Posterior vena cava (tissue), 2 donors: ENCODE data around the gene DGUOK. TPM values are rescaled to one million over a fixed set of nuclear protein-coding genes. Genes with fewer than 3 reads are reported as not detected.

Experiments
- DNase-seq: peaks from one replicate; pipeline ENCODE4 v3.0.0-alpha.2; 2020; ENCODE audit warnings: low spot score
- intact Hi-C, 2 donors: fragments of 100-400 bp; cut with DNase I; formaldehyde crosslinking; loops; one replicate each; pipeline versions ENCODE4 v1.14.1 to v1.14.2; 2022 to 2023
- total RNA-seq, 2 donors: library from RNA; stranded (reverse); fragmentation: NEBNext Ultra II Directional; extraction: Animal tissue kit (Norgen Biotek cat#: 25700); gene quantifications; one replicate each; pipeline ENCODE4 v1.2.1, GENCODE V29; 2021
- donor health status: DM: yes; HTN: yes; CAD: no.
- donor health status: DM: yes; HTN: yes; CAD: no.

The DGUOK gene
- total RNA-seq, 2 donors from 2014 or later = 36.1 to 41.9 TPM

DNA sequence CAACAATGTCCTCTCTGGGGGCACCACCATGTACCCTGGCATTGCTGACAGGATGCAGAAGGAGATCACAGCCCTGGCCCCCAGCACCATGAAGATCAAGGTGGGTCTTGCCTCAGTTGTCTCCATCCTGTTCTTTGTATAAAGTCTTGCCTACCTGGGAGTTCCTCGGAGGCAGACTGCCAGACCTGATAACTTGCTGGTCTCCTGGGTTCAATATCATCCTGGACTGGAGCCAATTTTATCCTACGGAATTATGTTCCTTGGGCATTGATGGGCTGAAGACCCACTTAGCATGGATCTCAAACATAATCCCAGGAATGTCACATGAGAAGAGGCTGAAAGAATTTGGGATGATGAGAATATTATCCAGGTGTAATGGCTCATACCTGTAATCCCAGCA, 10.0 kb upstream of the DGUOK start:
- DNase-seq = no peak

DNA sequence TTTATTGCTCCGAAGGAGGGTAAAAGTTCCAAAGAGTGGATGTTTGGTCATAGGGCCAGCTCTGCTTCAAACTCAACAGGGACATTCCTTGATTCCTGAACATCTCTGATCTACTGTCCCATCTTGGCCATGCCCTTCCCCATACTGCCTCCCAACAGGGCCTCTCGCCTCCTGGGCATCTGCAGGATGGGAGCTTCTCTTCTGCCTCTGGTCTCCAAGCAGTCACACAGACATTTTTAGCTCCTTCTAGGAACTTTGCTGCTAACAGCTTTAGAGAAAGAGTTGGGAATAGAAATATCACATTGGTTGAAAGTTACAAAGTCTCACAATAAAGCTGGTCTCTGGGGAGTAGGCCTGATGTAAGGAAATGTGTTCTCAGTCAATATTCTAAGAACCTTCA, 9.4 kb upstream of the DGUOK start:
- intact Hi-C loops = no loop called here
- DNase-seq = no peak

More for the DNA sequence above, 10.0 kb upstream of the DGUOK start:
- intact Hi-C loops = no loop called here

DNA sequence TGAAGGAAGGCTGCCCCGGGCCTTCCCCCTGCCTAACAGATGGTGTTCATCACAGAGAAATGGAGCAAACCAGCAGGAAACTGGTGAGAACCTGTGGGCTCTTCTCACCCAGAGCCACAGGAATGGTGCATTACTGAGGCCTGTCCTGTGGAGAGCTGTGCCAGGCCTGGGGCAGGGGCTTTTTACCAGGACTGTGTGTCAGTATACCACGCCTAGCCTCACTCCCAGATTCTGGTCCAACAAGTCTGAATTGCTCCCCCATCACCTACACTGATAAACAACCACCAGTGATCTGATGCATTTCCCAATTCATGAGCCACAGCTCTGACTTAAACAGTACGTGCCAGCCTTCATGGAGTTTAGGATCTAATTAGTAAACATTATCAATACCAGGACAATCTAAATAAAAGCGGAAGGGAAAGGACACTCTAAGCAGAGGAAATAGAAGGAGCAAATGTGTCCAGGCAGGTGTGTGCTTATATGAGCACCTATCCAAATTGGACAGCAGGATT, 8.9 kb upstream of the DGUOK start:
- intact Hi-C loops = no loop called here
- no peak for DNase-seq

DNA sequence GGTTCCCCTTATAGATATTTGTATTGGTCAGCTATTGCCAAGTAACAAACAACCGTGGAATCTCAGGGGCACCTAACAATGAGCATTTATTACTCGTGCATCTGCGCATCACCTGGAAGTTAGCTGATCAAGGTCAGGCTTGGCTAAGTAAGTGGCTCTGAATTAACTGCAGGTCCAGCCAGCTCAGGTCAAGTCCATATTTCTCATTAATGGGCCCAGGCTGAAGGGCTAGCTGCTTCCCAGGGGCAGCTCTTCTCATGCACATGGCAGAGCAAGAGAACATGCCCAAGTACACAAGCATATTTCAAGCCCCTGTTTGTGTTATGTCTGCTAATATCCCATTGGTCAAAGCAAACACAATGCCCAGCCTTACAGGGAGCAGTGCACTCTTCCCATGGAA, 7.8 kb upstream of the DGUOK start:
- intact Hi-C loops = no loop called here
- DNase-seq = no peak

DNA sequence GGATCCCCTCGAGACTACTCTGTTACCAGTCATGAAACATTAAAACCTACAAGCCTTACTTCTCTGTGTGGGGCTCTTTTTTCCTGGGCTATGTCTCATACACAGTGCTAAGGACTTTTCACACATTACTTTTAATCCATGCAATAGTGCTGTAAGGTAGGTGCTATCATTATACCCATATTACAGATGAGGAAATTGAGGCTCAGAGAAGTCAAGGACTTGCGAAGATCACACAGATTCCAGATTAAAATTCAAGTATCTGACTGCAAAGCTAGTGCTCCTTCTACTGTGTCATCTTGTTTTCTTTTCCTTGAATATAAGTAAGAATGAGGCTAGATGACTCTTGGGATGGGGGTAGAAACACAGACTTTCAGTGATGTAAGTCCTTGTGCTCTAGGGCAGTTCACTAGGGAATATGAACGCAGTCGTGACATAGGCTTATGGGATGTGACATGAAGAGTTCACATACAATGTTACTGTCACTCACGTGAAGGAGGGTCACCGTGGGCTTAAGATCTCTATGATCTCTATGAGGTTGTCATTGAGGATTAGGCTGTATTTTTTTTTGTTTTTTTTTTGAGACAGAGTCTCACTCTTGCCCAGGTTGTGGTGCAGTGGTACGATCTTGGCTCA, 7.0 kb upstream of the DGUOK start:
- intact Hi-C loops = no loop called here
- no peak for DNase-seq

DNA sequence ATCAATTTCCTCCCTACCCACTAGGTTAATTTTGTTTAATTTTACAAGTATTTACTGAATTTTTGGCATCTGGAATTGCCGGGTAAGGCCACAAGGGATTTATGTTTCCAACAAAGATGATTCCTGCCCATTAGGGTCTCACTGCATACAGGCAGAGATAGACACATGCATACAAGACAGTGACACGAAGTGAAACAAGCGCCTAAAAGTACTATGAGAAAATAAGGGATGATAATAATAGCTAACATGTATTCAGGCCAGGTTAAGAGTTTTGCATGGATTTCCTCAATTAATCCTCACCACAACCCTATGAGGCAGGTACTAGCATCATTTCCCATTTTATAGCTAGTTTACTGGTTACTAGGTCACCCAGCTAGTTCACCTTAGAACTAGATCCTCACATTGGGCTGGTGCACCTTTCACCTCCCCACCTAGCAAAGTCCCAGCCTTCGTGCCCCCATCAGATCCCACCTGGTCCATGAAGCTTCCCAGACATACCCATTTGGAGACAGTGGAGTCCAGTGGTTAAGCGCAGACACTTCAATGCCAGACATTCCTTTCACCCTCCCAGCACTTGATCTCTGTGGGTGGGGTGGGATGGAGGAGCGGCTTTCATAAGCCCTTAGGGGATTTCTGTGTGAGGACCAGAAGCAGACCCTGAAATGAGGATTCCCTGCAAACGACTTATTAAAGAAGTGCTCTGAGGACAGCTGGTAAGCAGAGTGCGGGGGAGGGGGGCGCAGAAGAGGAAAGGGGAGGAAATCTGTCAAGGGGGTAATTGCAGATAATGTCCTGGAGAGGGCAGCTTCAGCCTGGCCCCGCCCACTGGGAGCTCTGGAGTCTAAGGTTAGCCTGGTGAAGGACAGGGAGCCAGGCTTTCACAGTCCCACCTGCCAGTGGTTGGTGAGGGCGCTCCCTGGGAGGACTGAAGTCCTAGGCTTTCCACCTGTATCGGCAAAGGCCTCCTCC, 5.8 kb upstream of the DGUOK start:
- intact Hi-C loops = no loop called here
- no peak for DNase-seq

DNA sequence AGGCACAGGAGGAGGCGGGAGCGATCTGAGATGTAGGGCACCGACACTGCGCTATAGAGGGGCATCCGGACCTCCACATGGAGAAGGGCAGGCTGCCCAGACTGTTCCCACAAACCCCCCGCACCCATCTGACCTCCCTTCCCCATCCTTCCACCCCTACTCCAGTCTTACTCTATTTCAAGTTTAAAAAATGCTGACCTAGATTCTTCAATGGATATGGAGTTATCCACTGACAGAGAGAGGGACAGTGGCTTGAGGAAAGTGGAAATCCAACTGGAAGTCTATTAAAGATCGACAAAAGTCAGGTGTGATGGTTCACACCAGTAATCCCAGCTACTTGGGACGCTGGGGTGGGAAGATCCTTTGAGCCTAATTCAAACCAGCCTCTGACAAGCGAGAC, 5.1 kb upstream of the DGUOK start:
- intact Hi-C loops = no loop called here

DNA sequence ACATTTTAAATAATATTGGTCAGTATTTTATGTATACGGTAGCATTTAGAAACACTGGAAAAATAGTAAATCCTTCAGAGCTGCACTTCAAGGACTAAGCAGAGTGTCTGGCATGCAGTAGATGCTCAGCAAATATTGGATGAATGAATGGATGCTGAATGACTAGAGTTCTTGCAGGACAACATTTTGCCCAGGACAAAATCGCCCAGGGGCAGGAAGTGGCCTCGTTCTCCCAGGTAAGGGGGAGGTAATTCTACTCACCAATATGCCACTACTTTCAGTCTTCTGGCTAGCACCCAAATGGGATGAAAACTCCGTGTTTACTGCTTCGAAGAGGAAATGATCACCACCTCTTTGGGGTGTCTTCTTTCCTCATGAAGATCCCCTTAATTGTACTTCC, 4.0 kb upstream of the DGUOK start:
- no peak for DNase-seq
- intact Hi-C loops = no loop called here

More for the DNA sequence above, 5.1 kb upstream of the DGUOK start:
- no peak for DNase-seq

DNA sequence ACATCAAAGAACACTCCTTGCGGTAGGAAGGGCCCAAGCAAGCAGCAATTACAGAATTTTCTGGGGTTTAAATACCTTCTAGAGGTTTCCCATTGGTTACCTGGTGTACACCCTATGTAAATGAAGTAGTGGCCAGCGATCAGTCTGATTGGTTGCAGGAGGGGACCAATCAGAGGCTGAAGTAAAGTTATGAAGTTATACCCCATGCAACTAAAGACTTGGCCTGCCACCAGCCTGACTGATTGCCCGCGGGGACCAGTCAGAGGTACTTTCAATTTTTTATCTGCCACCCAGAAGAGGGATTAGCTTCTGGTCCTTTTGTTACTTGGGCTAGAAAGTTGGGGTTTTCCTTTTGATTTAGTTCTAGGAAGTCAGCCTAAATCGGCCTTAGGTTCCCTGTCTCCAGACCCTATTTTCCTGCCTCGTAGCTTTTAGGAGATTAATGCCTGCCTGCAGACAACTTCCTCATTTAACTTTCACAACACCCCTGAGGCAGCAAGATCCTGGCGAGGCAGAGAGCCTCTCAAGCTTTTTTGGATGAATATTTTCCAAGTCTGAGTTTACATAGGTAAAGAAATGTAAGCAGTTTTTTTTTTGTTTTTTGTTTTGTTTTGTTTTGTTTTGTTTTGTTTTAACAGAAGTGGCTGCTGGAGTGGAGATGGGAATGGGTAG, 1.5 kb upstream of the DGUOK start:
- no peak for DNase-seq
- intact Hi-C loops = no loop called here

DNA sequence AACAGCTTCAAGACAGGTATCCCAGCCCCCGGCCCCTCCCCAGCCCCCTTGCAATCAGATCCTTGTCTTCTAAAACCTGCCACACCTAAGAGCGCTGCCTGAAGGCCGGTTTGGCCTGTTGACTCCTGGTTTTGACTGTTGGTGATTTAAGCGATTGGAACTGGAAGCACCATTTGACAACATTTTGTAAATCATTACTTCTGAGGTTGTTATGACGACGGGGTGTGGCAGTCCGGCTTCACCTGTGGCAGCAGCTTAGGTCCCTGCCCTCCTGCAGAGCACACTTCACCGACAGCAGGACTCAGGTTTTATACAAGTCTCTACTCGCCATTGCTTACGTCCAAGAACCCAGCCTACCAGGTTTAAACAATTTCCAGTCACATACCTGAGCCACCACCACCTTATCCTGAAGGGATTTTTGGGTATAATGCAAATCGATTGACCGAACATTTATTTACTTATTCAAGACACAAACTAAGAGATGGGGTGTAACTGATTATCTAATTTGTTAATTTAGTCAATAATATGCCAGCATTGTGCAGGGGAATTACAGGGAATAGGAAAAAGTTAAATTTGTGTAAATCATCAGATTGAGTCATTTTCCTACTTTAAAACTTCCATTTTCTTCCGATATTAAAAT, 707 bp upstream of the DGUOK start:
- DNase-seq = no peak
- intact Hi-C loops = no loop called here

DNA sequence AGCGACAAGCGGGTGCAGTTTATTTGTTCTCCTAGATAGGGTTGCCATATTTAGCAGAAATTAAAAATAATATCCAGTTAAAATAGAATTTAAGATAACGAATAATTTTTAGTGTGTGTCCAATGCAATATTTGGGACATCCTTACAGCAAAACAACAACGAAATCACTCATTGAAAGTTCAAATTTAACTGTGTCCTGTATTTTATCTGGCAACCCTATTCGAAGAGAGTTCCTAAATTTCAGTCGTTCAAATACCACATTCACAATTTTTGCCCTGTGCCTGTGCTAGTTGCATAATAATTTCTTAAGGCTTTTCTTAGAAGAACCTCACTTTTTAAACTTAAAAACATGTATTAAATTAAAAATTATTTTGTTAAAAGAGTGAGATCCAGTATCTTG, 664 bp downstream of the DGUOK start:
- no peak for DNase-seq
- intact Hi-C loops = no loop called here

DNA sequence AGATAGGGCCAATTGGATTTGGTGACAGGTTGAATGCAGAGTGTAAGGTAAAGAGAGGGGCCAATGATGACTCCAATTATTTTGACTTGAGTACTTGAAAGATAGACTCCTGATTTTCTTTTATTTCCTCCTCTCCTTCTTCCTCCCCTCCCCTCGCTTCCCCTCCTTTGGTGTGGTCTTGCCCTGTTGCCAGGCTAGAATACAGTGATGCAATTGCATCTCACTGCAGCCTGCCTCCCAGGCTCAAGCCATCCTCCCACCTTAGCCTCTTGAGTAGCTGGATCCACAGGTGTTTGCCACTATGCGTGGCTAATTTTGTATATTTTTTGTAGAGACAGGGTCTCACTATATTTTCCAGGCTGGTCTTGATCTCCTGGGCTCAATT, 2.3 kb downstream of the DGUOK start:
- no peak for DNase-seq
- intact Hi-C loops = no loop called here

DNA sequence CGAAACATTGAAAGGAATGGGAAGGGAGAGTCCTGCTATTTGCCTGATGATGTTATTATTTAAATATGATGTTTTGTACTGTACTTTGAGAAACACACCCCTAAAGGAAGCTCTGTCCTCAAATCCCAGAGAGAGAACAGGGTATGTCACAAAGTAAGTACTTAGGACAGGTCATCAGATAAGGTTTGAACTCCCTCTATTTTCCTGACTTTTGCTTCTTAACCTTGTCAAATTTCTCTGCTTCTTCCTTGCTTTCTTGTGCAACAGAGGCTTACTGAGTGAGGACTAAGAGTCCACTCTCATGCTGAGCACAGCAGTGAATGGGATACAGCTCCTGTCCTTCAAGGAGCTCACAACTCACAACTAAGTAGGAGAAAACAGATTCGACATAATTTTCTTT, 3.7 kb downstream of the DGUOK start:
- intact Hi-C loops = no loop called here
- DNase-seq = no peak

DNA sequence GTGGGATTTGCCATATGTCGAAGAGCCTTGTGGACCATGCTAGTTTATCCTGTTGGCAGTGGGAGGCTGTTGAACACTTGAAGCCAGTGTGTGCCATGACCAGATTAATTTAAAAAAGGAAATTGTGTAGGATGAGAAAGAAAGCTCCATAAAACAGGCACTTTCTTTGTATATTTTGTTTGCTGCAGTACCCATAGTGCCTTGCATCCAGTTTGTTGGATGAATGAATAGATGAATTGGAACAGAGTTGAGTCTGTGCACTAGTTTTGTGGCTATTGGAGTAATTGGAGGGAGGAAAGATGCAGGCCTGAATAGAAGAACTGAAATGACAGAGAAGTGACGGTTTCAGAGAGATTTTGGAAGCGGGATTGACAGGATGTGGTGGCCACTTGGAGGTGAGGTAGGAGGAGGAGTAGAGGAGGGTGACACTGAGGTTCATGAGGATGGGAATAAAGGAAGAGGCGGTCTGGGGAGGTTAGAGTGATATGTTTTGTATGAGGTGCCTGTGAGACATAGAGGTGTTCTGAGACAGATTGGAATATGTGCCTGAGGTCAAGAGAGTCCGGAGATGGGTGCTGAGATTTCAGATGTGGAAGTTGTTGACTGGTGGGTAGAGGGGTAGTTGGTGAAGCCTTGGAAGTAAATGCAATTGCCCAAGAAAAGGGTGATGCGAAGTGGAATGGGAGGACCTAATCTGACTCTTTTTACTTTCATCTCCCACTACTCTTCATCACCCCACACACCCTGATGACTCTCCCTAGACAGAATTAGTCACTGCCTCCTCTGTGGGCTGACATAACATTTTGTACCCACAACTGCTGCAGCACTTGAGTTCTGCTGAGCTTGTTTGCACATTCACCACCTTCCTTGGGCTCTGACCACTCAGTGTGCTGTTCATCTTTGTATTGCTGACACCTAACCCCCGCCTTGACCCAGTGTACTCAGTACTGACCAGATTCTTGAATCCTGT, 5.1 kb downstream of the DGUOK start:
- intact Hi-C loops = no loop called here
- no peak for DNase-seq

DNA sequence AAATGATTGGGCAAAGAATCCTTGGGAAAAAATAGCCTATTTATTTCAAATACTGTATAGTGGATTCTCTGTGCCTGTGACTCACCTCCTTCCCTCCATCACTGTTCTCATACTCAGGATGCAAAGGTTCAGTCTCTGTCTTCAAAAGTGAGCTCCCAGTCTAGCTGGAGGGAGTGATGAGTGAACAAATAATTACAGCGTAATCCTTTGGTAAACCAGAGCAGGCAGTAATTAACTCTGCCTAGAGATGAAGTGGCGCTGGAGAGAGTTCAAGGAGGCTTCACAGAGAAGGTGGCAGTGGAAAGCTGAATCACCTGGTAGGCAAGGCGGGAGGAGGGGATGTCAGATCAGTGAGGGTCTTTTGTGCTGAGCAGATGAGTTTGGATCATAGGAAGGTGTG, 6.5 kb downstream of the DGUOK start:
- DNase-seq = no peak
- intact Hi-C loops = no loop called here

DNA sequence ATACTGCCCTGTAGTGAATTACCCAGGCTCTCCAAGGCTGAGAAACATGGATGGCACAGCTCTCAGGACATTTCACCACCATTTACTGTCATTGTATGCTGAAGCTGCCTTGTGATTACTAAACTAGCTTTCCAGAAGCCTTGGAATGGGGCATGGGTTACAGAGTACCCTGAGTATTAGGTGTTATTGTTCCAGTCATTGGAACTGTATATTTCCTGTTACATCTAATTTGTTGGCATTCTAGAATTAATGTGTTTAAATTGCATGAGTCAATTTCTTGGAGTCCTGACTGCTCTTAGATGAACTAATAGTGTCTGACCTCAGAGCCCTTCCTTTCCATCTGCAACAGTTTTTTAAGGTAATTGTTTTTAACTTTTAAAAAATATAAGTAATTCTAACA, 9.0 kb downstream of the DGUOK start:
- no peak for DNase-seq
- intact Hi-C loops = no loop called here

DNA sequence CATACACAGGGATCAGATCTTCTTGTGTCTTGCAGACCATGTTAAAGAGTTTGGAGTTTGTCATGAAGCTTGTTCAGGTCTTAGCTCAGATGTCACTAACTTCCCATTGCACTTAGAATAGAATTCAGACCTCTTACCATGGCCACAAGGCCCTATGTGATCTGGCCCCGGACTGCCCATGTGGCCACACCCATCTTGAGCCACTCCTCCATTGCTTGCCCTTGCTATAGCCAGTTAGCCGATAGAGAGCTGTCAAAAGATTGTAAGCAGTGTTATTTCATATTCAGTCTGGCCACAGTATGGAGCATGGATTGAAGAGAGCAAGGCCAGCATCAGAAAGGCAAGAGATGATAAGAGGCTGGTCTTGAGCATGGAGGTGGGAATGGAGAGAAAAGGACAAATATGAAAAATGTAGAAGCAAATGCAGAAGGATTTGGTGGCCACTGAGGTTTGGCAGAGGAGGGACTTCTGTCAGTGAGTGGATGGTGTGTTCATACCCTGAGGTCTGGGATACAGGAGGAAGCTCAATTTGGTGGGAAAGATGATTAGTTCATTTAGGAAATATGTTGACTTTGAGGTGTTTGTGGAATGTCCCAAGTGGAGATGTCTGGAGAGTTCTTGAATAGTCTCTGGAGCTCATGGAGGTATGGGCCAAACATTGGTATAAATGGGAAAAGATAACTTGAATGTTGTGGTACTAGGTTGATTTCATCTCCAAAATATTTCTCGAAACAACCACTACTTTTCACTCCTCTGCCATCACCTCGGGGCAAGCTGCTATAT, 10.6 kb downstream of the DGUOK start:
- intact Hi-C loops = no loop called here
- no peak for DNase-seq

DNA sequence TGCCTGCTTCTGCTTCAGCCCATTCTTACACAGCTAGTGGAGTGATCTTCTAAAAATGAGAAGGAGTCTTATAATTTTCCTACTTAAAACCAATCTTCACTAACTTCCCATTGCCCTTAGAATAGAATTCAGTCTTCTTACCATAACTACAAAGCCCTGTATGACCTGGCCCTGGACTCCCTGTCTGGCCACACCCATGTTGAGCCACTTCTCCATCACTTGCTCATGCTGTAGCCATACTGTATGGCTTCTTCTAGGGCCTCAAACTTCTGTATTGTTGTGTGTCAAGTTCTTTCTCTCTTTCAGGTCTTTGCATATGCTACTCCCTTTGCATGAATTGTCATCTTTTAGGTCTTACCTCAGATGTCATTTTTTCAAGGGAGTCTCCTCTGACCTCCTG, 11.2 kb downstream of the DGUOK start:
- no peak for DNase-seq
- intact Hi-C loops = no loop called here
